ENCODE data around the gene TBC1D9B.

TBC1D9B gene

DNA sequence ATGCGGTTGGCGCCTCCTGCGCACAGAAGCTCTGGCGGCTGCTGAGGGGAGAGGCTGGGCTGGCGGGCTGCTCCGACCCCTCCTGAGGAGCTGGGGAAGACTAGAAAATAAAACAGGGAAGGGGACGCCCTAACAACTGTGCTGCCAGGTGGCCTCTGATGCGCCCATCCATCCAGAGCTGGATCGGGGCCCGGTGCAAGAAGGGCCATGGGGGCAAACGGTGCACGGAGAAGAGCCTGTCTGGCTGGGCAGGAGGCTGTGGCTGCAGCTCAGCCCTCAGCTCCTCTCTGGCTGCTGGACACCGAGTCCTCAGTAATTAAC, 28.0 kb downstream of the TBC1D9B start:
- no peak for TF ChIP-seq ZFX (IDR thresholded peaks at IDR 0.05; ENCODE audit: borderline replicate concordance)
- TF ChIP-seq, protein P1, sequence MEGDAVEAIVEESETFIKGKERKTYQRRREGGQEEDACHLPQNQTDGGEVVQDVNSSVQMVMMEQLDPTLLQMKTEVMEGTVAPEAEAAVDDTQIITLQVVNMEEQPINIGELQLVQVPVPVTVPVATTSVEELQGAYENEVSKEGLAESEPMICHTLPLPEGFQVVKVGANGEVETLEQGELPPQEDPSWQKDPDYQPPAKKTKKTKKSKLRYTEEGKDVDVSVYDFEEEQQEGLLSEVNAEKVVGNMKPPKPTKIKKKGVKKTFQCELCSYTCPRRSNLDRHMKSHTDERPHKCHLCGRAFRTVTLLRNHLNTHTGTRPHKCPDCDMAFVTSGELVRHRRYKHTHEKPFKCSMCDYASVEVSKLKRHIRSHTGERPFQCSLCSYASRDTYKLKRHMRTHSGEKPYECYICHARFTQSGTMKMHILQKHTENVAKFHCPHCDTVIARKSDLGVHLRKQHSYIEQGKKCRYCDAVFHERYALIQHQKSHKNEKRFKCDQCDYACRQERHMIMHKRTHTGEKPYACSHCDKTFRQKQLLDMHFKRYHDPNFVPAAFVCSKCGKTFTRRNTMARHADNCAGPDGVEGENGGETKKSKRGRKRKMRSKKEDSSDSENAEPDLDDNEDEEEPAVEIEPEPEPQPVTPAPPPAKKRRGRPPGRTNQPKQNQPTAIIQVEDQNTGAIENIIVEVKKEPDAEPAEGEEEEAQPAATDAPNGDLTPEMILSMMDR (IDR thresholded peaks at IDR 0.05): no peak

GRCh38 chr5:179879003-179879689, 28.6 kb downstream of the TBC1D9B start:
- no peak overlapping the region for H3K27ac ChIP-seq
- TF ChIP-seq, protein P1 (IDR thresholded peaks at IDR 0.05): no peak
- no peak for TF ChIP-seq ZFX (IDR thresholded peaks at IDR 0.05; ENCODE audit: borderline replicate concordance)

More for the DNA sequence above, 28.0 kb downstream of the TBC1D9B start:
- H3K27ac ChIP-seq: no peak overlapping the region

DNA sequence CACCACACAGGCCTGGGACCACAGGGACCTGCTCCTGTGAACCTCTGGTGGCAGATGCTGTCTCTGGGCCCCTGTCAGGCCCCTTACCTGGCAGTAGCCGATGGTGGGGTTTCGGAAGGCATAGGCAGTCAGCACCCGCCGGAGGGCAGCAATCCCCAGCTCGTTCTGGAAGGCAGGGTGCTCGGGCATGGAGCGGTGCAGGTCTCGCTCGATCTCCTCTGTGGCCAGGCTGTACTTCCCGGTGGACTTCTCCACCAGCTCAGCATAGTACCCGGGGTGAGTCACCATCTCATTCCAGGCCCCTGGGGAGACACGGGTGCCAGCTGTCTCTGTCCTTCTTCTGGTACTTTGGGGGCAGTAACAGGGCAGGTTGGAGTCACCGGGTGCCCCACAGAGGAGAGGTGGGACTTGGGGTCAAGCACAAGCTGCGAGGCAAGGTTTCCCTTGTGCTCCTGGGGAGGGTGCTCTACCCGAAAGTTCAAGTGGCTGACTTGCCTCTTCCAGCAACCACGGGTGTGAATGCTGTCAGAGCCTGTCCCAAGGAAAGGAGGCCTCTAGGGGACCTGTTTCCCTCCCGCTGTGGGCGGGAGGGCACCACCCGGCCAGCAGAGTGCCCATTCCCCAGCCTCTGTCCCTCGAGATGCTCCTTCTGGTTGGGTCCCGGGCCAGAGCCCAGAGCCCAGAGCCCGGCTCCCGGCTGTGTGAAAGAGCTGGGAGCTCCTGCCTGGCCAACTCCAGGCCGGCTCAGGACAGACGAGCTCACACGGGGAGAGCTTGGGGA, 29.3 kb downstream of the TBC1D9B start:
- no peak overlapping the region for H3K27ac ChIP-seq
- TF ChIP-seq, protein P1 (IDR thresholded peaks at IDR 0.05): no peak
- TF ChIP-seq ZFX (IDR thresholded peaks at IDR 0.05; ENCODE audit: borderline replicate concordance): no peak

DNA sequence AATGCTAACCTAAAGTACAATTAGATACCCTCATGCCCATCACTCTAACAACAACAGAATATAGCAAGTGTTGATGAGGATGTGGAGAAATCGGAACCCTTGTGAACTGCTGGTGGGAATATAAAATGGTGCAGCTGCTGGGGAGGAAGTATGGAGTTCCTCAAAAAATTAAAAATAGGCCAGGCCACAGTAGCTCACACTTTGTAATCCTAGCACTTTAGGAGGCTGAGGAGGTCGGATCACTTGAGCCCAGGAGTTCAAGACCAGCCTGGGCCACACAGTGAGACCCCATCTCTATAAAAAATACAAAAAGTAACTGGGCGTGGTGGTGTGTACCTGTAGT, 31.1 kb downstream of the TBC1D9B start:
- TF ChIP-seq, protein P1 (IDR thresholded peaks at IDR 0.05): no peak
- no peak for TF ChIP-seq ZFX (IDR thresholded peaks at IDR 0.05; ENCODE audit: borderline replicate concordance)
- no peak overlapping the region for H3K27ac ChIP-seq

DNA sequence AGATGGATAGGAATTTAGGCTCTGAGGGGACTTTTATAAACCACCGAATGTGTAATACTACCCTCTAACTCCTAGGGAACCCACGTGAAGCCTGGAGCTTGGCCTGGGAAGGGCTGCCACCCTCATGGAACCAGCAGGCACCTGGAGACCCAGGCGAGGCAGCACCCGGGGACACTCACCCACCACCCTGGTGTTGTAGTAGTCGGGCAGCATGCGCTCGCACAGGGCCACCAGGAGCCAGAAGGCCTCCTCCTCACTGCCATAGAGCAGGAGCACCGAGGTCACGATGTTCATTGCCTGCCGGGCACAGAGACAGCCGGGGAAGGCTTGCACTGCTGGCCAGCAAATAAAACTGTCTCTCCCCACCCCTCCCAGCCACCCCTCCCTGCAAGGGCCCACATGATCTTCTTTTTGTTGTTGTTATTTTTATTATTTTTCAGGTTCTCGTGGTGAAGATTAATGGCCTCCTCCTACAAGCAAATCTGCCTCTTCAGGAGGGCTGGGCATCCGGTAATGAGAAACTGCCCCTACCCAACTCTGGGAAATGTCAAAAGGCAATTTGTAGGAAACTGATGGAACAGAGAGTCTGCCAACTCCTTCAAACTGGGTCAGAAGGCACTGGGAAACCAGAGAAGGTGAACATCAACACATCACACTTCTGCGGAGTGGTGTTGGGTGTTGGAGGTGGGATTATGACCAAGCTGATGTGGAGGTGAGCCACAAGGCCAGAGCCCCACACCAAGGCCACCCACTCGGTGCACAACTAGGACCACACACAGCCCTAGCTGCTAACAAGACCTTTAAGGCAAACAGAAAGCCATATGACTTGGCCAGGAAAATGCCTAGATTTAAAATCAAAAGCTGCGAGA, 31.7 kb downstream of the TBC1D9B start:
- no peak for TF ChIP-seq ZFX (IDR thresholded peaks at IDR 0.05; ENCODE audit: borderline replicate concordance)
- TF ChIP-seq, protein P1 (IDR thresholded peaks at IDR 0.05): no peak
- H3K27ac ChIP-seq: no peak overlapping the region

- no peak for TF ChIP-seq ZFX (IDR thresholded peaks at IDR 0.05; ENCODE audit: borderline replicate concordance)
- TF ChIP-seq, protein P1 (IDR thresholded peaks at IDR 0.05): no peak
These were observed 33.0 kb downstream of the TBC1D9B start for GRCh38 chr5:179874536-179875292.

More at GRCh38 chr5:179874536-179875292, 33.0 kb downstream of the TBC1D9B start:
- no peak overlapping the region for H3K27ac ChIP-seq

Data from 22Rv1 (cell line).